Mammary epithelial cell (primary cell): ENCODE results near the gene NFATC4.

ENCODE experiments used
- EZH2 ChIP-seq: IDR thresholded peaks from 2 replicates; pipeline ENCODE4 v1.6.1; 2012; ENCODE audit warnings: low read length, inconsistent platforms, borderline replicate concordance
- TF ChIP-seq, protein P1 (sequence below), 2 donors: IDR thresholded peaks in 1 of 2; conservative IDR thresholded peaks in 1 of 2; 2 replicates each; pipeline ENCODE4 v1.5.1; 2011 to 2012; ENCODE audit warnings: inconsistent platforms in 2 of 2, low read length in 2 of 2, mild to moderate bottlenecking in 2 of 2, control low read depth in 1 of 2, low read depth in 1 of 2; ENCODE audit not compliant: insufficient read depth in 1 of 2; ENCODE audit errors: extremely low read depth in 1 of 2

DNA sequence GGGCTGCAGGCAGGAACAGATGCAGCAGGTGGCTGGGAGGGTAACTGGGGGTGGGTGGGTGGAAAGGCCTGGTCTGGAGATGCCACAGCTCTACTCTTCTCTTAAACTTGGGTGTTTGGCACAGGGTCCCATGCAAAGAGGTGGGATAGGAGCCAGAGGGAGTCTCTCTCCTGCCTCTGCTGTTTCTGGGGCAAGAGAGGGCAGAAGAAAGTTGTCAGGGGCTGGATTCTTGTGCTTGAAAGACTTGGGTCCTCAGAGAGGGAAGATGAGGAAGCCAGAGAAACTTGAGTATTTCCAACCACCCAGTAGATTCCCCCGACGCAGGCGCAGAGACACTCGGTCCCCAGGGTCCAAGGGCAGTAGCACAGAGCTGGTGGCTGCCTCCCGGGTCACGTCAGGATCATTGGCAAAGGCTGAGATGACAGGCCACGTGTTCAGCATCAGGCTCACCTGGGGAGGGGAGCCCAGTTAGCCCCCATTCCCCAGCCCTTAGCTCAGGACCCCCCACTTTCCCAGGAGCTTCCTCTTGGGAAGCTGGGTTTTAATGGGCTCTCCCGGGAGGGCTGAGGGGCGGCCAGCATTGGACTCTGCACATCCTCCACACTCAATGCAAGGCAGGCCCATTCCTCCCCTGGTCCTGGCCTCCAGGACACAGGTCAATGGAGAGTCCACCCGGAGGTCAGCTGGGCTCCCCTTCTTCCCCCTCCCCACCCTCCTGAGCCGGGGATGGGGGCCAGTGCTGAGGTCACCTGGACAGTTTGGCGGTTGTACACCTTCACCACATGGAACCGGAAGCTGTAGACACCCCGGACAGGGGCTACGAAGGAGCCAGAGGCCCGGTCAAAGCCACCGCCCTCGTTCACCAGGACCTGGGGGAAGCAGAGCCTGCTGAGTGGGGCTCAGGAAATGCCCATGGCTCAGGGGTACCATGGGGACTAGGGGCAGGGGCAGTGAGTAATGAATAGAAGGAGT, 59.8 kb downstream of the NFATC4 start:
- TF ChIP-seq, protein P1, sequence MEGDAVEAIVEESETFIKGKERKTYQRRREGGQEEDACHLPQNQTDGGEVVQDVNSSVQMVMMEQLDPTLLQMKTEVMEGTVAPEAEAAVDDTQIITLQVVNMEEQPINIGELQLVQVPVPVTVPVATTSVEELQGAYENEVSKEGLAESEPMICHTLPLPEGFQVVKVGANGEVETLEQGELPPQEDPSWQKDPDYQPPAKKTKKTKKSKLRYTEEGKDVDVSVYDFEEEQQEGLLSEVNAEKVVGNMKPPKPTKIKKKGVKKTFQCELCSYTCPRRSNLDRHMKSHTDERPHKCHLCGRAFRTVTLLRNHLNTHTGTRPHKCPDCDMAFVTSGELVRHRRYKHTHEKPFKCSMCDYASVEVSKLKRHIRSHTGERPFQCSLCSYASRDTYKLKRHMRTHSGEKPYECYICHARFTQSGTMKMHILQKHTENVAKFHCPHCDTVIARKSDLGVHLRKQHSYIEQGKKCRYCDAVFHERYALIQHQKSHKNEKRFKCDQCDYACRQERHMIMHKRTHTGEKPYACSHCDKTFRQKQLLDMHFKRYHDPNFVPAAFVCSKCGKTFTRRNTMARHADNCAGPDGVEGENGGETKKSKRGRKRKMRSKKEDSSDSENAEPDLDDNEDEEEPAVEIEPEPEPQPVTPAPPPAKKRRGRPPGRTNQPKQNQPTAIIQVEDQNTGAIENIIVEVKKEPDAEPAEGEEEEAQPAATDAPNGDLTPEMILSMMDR (conservative IDR thresholded peaks at IDR 0.05 in 1 of 2, IDR thresholded peaks at IDR 0.05 in 1 of 2; ENCODE audit: extremely low read depth in 1 of 2, insufficient read depth in 1 of 2, low read depth in 1 of 2, low read length in 2 of 2) = no peak
- TF ChIP-seq EZH2 = no peak
